Measurements from ENCODE around the gene KCNJ9.
A peak's percentile ranks its signal among the peaks of the same experiment; 100 is the strongest.

KCNJ9 gene

GRCh38 chr1:160066829-160067745 lies 14.3 kb upstream of the KCNJ9 start:
- DNase-seq (ENCODE audit: low read depth in 3 of 3), result no peak

GRCh38 chr1:160068225-160068624 lies 13.1 kb upstream of the KCNJ9 start:
- DNase-seq (ENCODE audit: low read depth in 3 of 3), result no peak

DNA sequence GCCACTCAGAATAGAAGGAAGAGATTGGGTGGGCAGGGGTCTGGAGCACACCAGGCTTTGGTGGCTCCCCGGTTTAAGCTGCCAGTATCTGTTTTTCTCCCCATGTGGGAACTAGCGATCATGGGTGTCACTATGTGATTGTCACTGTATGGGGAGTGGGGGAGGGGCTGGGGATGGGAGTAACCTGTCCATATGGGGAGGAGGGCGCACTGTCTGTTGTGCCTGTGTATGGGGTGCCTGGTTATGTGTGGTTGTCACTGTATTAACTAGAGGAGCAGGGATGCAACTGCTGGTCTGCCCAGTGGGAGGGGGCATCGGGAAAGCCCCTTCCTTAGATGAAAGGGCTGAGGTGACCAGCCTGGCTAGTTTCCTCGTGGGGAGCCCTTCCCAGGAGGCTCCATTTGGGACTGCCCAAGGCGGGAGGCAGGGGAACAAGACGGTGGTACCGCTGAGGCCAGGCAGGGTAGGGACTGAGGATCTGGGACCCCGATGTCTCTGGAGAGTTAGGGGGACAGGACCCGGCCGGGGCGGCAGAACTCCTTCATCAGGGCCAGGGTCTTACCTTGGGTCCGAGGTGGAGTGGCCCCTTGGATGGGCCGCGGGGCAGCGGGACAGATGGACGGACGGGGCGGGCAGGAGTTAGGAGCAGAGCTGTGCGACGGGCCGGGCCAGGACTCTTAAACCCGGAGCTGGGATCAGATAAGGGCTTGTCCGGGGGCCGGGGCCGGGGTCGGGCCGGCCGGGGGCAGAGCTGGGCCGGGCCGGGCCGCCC lies 11.7 kb upstream of the KCNJ9 start, which contains the start of gene KCNJ10:
TSS of gene KCNJ10 (minus strand) at position 701 of the 772 bp plus-strand sequence. CDS start 27,628 bp downstream, outside the sequence.
- no peak for DNase-seq (ENCODE audit: low read depth in 3 of 3)

DNA sequence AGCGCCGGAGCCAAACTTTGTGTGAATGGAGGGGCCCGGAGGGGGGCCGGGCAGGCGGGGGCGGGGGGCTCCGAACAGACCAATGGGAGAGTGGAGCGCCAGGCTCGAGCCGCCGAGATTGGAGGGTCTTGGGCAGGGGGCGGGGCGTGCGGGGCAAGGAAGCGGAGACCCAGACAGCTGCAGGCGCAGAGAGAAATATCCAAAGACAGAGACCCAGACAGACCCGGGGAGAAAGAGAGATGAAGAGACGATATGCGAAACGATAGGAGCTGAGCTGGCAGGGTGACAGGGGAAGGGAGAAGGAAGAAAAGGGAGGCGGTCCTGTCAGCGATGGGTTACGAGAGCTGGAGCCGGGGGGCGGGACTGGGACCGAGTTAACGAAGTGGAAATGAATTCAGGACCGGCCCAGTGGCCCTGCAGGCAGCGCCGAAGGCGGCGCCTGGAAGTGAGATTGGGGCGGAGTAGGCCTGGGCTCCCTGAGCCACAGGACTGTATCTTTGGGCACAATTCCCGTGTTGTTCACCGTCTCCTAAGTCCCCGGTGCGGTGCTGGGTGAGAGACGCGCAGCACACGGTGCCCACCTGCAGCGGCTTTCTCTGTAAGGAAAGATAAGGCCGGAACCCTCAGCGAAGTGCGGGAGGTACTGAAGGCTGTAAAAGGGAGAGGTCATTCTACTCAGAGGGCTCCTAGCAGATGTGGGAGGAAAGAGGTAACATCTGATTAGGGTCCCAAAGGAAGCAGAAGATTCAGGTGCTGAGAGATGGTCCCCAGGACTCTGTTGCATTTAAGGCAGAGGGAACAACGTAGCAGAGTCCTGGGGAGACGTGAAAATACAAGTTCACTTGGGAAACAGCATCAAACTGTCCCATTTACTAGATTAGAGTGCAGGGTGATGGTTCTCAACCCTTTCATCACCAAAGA lies 10.8 kb upstream of the KCNJ9 start:
- DNase-seq (ENCODE audit: low read depth in 3 of 3), result peak; percentile 28 to 53 (median 47)

DNA sequence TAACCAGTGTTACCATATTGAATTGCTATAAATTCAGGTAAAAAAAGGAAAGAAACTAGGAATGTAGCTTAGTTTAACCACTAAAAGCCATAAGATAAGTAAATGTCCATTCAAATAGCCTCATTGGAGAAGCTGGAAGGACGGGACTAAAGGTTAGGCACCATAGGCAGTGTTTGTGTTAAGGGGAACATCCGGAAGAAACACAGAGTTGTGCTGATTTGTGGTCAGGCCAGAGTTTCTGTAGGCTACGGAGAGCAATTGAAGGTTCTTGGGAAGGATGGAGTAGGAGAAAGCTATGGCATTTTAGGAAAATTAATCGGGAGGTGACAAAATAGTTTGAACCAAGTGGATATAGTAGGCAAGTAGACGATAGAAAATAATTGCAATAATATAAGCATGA lies 10.0 kb upstream of the KCNJ9 start:
- DNase-seq (ENCODE audit: low read depth in 3 of 3), result no peak

DNA sequence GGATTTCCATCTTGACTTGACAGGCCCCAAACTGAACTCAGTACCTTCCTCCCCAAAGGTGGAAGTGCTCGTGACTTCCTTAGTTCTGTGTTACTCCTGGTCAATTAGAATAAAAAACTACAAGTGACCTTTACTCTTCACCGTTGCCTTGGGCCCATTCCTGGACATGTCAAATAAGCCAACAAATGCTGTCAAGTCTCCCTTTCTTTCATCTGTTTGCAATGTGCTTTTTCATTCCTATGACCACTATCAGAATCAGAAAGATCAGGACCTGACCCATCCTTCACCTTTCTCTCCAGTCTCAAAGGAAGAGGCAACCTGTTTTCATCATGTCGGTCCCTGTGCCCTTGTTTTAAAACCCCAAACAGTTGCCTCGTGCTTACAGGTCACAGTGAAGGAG lies 6.5 kb upstream of the KCNJ9 start:
- DNase-seq (ENCODE audit: low read depth in 3 of 3), result no peak

GRCh38 chr1:160075836-160076235 lies 5.5 kb upstream of the KCNJ9 start:
- no peak for DNase-seq (ENCODE audit: low read depth in 3 of 3)

GRCh38 chr1:160076295-160076694 lies 5.0 kb upstream of the KCNJ9 start:
- no peak for DNase-seq (ENCODE audit: low read depth in 3 of 3)

DNA sequence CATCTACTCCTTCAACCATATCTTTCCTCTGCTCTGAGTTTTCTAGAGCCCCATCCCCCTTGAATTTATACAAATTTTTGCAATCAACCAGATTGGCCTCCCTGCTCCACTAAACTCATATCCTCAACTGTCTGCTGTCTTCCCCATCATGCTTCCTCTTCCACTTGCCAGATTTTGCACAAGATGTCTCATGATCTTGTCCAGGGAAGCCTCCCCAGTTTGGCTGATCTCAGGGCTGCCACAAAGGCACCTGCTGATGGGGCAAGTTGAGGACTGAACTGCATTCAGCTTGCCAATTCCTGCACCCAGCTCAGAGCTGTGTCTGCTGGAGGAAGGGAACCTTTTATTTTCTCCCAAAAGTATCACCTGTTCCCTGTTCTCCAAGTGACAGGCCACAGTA lies 3.9 kb upstream of the KCNJ9 start:
- no peak for DNase-seq (ENCODE audit: low read depth in 3 of 3)

GRCh38 chr1:160078512-160079195 lies 2.7 kb upstream of the KCNJ9 start:
- DNase-seq (ENCODE audit: low read depth in 3 of 3), result peak in 1 of 3 experiments; percentile 29

GRCh38 chr1:160079448-160079847 lies 1.9 kb upstream of the KCNJ9 start:
- no peak for DNase-seq (ENCODE audit: low read depth in 3 of 3)

GRCh38 chr1:160080381-160081100 lies 797 bp upstream of the KCNJ9 start:
- no peak for DNase-seq (ENCODE audit: low read depth in 3 of 3)

GRCh38 chr1:160082487-160082886 lies 1.1 kb downstream of the KCNJ9 start:
- no peak for DNase-seq (ENCODE audit: low read depth in 3 of 3)

DNA sequence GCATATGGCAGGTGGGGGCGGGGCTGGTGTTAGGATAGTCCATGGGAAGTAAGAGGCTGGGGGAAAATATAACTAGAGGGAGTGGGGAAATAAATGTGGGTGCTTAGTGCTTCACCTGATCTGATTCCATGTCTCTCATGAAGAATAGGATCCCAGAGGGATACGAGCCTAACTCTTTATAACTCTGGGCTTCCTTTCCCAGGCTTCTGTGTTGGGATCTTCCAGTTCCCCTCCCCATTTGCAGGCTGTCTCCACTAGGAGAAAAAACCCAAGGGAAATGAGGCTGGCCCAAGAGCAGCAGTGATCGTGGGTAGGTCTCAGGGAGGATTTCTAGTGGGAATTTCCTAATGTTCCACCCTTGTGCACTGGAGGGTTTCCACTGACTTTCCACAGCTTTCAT lies 1.6 kb downstream of the KCNJ9 start:
- no peak for DNase-seq (ENCODE audit: low read depth in 3 of 3)

DNA sequence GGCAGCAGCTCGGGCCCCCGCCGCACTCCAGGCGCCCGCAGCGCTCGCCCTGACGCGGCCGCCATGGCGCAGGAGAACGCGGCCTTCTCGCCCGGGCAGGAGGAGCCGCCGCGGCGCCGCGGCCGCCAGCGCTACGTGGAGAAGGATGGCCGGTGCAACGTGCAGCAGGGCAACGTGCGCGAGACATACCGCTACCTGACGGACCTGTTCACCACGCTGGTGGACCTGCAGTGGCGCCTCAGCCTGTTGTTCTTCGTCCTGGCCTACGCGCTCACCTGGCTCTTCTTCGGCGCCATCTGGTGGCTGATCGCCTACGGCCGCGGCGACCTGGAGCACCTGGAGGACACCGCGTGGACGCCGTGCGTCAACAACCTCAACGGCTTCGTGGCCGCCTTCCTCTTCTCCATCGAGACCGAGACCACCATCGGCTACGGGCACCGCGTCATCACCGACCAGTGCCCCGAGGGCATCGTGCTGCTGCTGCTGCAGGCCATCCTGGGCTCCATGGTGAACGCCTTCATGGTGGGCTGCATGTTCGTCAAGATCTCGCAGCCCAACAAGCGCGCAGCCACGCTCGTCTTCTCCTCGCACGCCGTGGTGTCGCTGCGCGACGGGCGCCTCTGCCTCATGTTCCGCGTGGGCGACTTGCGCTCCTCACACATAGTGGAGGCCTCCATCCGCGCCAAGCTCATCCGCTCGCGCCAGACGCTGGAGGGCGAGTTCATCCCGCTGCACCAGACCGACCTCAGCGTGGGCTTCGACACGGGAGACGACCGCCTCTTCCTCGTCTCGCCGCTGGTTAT lies 2.8 kb downstream of the KCNJ9 start:
- DNase-seq (ENCODE audit: low read depth in 3 of 3), result peak; percentile 60 to 64 (median 63)

GRCh38 chr1:160084771-160085321 lies 3.5 kb downstream of the KCNJ9 start:
- DNase-seq (ENCODE audit: low read depth in 3 of 3), result no peak

DNA sequence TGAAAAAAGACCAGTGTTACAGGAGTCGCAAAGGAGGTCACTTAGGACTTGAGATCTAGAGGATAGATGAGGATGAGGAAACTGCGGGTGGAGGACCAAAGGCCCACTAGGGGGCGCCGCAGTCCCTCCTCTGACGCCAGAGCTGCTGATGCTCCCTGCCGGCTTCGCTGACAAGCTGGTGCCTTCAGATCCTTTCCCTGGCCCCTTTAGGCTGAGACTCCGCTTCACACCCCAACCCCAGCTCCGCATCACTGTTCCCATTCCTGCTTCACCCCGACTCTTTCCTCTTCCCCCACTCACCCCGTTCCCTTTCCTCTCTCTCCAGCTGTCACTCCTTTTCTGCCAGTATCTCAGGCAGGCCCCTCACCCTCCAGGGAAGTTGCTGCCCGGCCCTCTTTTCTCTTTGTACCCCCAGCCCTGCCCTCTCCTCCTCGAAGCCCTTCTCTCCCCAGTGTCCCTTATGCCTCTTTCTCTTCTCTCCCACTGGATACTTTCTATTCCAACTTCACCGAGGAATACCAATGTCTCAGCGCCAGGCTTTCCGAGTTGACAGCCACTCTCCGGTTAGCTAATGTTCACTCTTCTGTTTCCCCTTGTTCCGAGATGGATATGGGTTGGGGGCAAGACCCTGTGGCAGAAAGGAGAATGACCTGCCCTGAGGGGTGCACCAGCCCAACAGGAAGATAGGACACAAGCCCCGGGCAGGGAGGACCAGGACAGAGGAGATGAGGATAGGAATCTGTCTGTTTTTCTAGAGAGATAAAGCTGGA lies 4.5 kb downstream of the KCNJ9 start:
- peak; percentile 54 to 69 (median 64) for DNase-seq (ENCODE audit: low read depth in 3 of 3)

DNA sequence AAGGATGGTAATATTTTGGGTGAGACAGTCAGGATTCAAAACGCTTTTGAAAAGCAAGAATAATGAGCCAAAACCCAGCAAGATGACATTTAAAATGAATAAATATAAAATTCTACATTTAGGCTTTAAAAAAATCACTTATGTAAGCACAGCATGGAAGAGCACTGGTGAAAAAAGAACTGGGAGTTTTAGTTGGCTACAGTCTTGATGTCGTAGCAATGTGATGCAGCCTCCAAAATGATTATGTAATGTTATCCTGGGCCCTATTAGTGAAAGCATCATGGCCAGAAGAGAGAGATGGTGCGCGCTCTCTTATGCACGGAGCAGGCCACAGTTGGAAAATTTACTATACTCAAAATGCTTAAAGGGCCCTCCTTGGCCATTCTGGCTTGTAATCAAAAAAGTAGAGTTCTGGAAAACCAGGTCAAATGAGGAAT lies 5.1 kb downstream of the KCNJ9 start:
- no peak for DNase-seq (ENCODE audit: low read depth in 3 of 3)

Measured in stimulated activated CD4-positive, alpha-beta T cell treated with anti-CD3 and anti-CD28 coated beads, TNF-alpha, amount 100 ng/mL, for 4 hours (primary cell).